ENCODE data around the gene CAMK1D. TPM values are rescaled to one million over a fixed set of nuclear protein-coding genes. Genes with fewer than 3 reads are reported as not detected.

The CAMK1D gene
- total and polyA plus RNA-seq, 2 experiments from 2014 or later: 3.5 to 6.0 TPM

DNA sequence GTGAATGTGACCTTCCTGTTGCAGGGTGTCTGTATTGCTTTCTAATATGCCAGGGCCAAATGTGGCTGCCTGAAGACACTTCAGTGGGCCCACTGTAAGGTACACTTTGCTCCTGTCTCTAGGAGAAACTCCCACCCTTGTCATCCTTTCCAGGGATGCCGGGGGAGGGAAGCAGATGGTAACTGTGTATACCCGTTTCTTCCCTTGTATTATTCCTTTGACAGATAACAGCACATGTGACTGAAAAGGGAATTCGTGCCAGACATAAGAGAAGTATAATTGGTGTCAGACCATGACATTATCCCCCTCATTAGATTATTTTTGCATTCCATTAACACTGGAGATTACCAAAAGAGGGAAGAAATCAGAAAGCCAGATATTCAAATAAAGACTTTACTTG lies 317.7 kb downstream of the CAMK1D start:
- no peak for TF ChIP-seq EZH2 (IDR thresholded peaks at IDR 0.05; ENCODE audit: borderline replicate concordance)
- TF ChIP-seq, protein P1, sequence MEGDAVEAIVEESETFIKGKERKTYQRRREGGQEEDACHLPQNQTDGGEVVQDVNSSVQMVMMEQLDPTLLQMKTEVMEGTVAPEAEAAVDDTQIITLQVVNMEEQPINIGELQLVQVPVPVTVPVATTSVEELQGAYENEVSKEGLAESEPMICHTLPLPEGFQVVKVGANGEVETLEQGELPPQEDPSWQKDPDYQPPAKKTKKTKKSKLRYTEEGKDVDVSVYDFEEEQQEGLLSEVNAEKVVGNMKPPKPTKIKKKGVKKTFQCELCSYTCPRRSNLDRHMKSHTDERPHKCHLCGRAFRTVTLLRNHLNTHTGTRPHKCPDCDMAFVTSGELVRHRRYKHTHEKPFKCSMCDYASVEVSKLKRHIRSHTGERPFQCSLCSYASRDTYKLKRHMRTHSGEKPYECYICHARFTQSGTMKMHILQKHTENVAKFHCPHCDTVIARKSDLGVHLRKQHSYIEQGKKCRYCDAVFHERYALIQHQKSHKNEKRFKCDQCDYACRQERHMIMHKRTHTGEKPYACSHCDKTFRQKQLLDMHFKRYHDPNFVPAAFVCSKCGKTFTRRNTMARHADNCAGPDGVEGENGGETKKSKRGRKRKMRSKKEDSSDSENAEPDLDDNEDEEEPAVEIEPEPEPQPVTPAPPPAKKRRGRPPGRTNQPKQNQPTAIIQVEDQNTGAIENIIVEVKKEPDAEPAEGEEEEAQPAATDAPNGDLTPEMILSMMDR (IDR thresholded peaks at IDR 0.05; ENCODE audit: poor library complexity): no peak
- TF ChIP-seq EZH2phosphoT487 (IDR thresholded peaks at IDR 0.05; ENCODE audit: low read depth, severe bottlenecking, unreplicated experiment): no peak
- H4K20me1 ChIP-seq (ENCODE audit: insufficient read depth, poor library complexity, severe bottlenecking): no peaks in the 10 kb centered on the region
- no peak overlapping the region for H2AFZ ChIP-seq
- H3K4me3 ChIP-seq: no peak overlapping the region
- DNase-seq (ENCODE audit: low spot score): no peak
- no peaks in the 10 kb centered on the region for H3K79me2 ChIP-seq
- 84% methylated on average over 3 of the region's 3 CpGs for WGBS (ENCODE audit: low lambda C conversion rate, missing lambda C conversion rate)
- no peaks in the 10 kb centered on the region for H3K27me3 ChIP-seq
- no peaks in the 10 kb centered on the region for H3K4me1 ChIP-seq (ENCODE audit: insufficient read depth)
- no peaks in the 10 kb centered on the region for H3K36me3 ChIP-seq (replicated peaks; ENCODE audit: insufficient read depth, low read depth)
- no peak overlapping the region for H3K4me2 ChIP-seq
- no peak overlapping the region for H3K27ac ChIP-seq
- no peaks in the 10 kb centered on the region for H3K9me3 ChIP-seq (ENCODE audit: low read depth)
- H3K9me2 ChIP-seq (replicated peaks; ENCODE audit: insufficient read depth): no peaks in the 10 kb centered on the region

DNA sequence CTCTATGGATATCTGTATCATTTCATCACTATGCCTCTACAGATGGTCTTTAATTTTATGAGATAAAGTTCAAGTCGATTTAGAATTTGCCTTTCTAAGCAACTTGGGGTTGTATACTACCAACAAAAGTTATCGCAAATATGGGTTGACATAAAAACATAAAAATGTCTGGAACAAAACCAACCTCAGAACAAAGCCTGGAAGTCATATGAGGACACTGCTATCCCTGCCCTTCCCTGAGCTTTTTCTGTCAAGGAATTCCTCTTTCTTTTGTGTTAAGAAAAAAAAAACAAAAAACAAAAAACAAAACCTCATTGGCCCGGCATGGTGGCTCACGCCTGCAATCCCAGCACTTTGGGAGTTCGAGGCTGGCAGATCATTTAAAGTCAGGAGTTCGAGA lies 319.3 kb downstream of the CAMK1D start:
- Histone ChIP-seq H3K4me3 (no peak overlapping the region), H3K79me2 (no peaks in the 10 kb centered on the region), H3K27ac (no peak overlapping the region), H3K36me3 (replicated peaks; ENCODE audit: insufficient read depth, low read depth) (no peaks in the 10 kb centered on the region), H3K9me2 (replicated peaks; ENCODE audit: insufficient read depth) (no peaks in the 10 kb centered on the region), H3K27me3 (no peaks in the 10 kb centered on the region), H3K4me1 (ENCODE audit: insufficient read depth) (no peaks in the 10 kb centered on the region), H3K9me3 (ENCODE audit: low read depth) (no peaks in the 10 kb centered on the region), H2AFZ (no peak overlapping the region), H3K4me2 (no peak overlapping the region), H4K20me1 (ENCODE audit: insufficient read depth, poor library complexity, severe bottlenecking) (no peaks in the 10 kb centered on the region)
- no peak for TF ChIP-seq EZH2 (IDR thresholded peaks at IDR 0.05; ENCODE audit: borderline replicate concordance)
- TF ChIP-seq, protein P1 (IDR thresholded peaks at IDR 0.05; ENCODE audit: poor library complexity): no peak
- DNase-seq (ENCODE audit: low spot score): no peak
- WGBS (ENCODE audit: low lambda C conversion rate, missing lambda C conversion rate): 96% methylated on average over 6 of the region's 6 CpGs

DNA sequence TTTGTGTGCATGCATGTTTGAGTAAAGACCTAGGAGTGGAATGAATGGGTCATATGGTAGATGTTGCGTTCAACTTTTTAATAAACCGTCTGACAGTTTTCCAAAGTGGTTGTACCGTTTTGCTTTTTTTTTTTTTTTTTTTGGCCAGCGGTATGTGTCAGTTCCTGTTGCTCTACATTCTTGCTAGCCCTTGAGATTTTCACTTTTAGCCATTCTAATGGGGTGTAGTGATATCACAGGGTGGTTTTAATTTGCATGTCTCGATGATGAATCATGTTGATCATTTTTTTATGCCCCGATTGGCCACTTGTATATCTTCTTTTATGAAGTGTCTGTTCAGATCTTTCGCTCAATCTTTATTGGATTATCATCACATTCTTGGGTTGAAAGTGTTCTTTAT lies 320.7 kb downstream of the CAMK1D start:
- H3K9me2 ChIP-seq (replicated peaks; ENCODE audit: insufficient read depth): no peaks in the 10 kb centered on the region
- no peaks in the 10 kb centered on the region for H3K27me3 ChIP-seq
- no peaks in the 10 kb centered on the region for H3K36me3 ChIP-seq (replicated peaks; ENCODE audit: insufficient read depth, low read depth)
- 97% methylated on average over 7 of the region's 7 CpGs for WGBS (ENCODE audit: low lambda C conversion rate, missing lambda C conversion rate)
- H3K4me3 ChIP-seq: no peak overlapping the region
- H3K4me1 ChIP-seq (ENCODE audit: insufficient read depth): no peaks in the 10 kb centered on the region
- no peak overlapping the region for H3K4me2 ChIP-seq
- H3K27ac ChIP-seq: no peak overlapping the region
- no peak for DNase-seq (ENCODE audit: low spot score)
- no peaks in the 10 kb centered on the region for H4K20me1 ChIP-seq (ENCODE audit: insufficient read depth, poor library complexity, severe bottlenecking)
- H2AFZ ChIP-seq: no peak overlapping the region
- no peaks in the 10 kb centered on the region for H3K9me3 ChIP-seq (ENCODE audit: low read depth)
- TF ChIP-seq EZH2 (IDR thresholded peaks at IDR 0.05; ENCODE audit: borderline replicate concordance) (no peak), EZH2phosphoT487 (IDR thresholded peaks at IDR 0.05; ENCODE audit: low read depth, severe bottlenecking, unreplicated experiment) (no peak)
- TF ChIP-seq, protein P1 (IDR thresholded peaks at IDR 0.05; ENCODE audit: poor library complexity): no peak
- H3K79me2 ChIP-seq: no peaks in the 10 kb centered on the region

DNA sequence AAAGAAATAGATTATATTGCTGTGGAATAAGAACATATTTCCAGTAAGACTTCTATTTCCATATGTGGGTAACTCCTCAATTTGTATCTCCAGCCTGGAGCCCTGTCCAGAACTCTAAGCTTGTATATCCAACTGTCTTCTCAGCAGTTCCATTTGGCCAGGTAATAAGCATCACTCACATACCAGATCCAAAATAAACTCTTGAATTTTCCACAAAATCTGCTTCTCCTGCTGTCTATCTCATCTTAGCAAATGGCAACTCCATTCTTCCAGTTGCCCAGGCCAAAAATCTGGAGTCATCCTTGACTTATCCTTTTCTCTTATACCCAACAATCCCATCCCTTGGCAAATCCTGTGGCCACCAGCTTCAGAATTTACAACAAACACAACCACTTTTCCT lies 325.8 kb downstream of the CAMK1D start:
- H3K27ac ChIP-seq: no peak overlapping the region
- H3K4me1 ChIP-seq (ENCODE audit: insufficient read depth): no peaks in the 10 kb centered on the region
- no peaks in the 10 kb centered on the region for H3K79me2 ChIP-seq
- no peak overlapping the region for H2AFZ ChIP-seq
- H4K20me1 ChIP-seq (ENCODE audit: insufficient read depth, poor library complexity, severe bottlenecking): no peaks in the 10 kb centered on the region
- DNase-seq (ENCODE audit: low spot score): no peak
- no peak overlapping the region for H3K4me2 ChIP-seq
- no peaks in the 10 kb centered on the region for H3K9me3 ChIP-seq (ENCODE audit: low read depth)
- TF ChIP-seq, protein P1 (IDR thresholded peaks at IDR 0.05; ENCODE audit: poor library complexity): no peak
- TF ChIP-seq EZH2phosphoT487 (IDR thresholded peaks at IDR 0.05; ENCODE audit: low read depth, severe bottlenecking, unreplicated experiment) (no peak), EZH2 (IDR thresholded peaks at IDR 0.05; ENCODE audit: borderline replicate concordance) (no peak)
- H3K27me3 ChIP-seq: no peaks in the 10 kb centered on the region
- no peaks in the 10 kb centered on the region for H3K36me3 ChIP-seq (replicated peaks; ENCODE audit: insufficient read depth, low read depth)
- H3K4me3 ChIP-seq: no peak overlapping the region
- no peaks in the 10 kb centered on the region for H3K9me2 ChIP-seq (replicated peaks; ENCODE audit: insufficient read depth)

Data from hepatocyte (in vitro differentiated cells).